ENCODE results near the gene GRIA4.

GRCh38 chr11:105918600-105918999 lies 308.7 kb downstream of the GRIA4 start:
- TF ChIP-seq CTCF (IDR thresholded peaks at IDR 0.05; ENCODE audit: poor library complexity) (no peak), EZH2 (IDR thresholded peaks at IDR 0.05; ENCODE audit: borderline replicate concordance) (no peak), EZH2phosphoT487 (IDR thresholded peaks at IDR 0.05; ENCODE audit: low read depth, severe bottlenecking, unreplicated experiment) (no peak)
